K562 (cell line): Measurements from ENCODE around the gene GTPBP2. TPM values are rescaled to one million over a fixed set of nuclear protein-coding genes. Genes with fewer than 3 reads are reported as not detected.

Experiments used
- ATF3 ChIP-seq, 2 experiments: fragments of 450-650 bp in 1 of 2; sonication (generic) in 1 of 2; formaldehyde crosslinking in 1 of 2; IDR thresholded peaks in 1 of 2; conservative IDR thresholded peaks in 1 of 2; 2 replicates each; pipeline versions ENCODE4 v1.6.1 to v1.8.1; 2016 to 2023; ENCODE audit warnings: mild to moderate bottlenecking in 2 of 2, moderate library complexity in 2 of 2, inconsistent platforms in 1 of 2, missing genetic modification reagents in 1 of 2
- CSDE1 ChIP-seq, 2 experiments: fragments of 450-650 bp; IDR thresholded peaks; 2 replicates each; pipeline ENCODE4 v1.6.1; 2016; ENCODE audit warnings: mild to moderate bottlenecking in 1 of 2
- ETS2 ChIP-seq: IDR thresholded peaks from 2 replicates; pipeline ENCODE4 v1.6.1; 2016; ENCODE audit warnings: borderline replicate concordance, missing genetic modification characterization, mild to moderate bottlenecking, moderate library complexity, missing compliant biosample characterization; ENCODE audit not compliant: poor library complexity, severe bottlenecking
- HDAC8 ChIP-seq: fragments of 450-650 bp; IDR thresholded peaks from 2 replicates; pipeline ENCODE4 v1.6.1; 2016; ENCODE audit warnings: mild to moderate bottlenecking, missing genetic modification characterization, moderate library complexity, missing compliant biosample characterization
- HMGXB4 ChIP-seq: sonication (generic); formaldehyde crosslinking; IDR thresholded peaks from 2 replicates; pipeline ENCODE4 v1.8.1; 2023; ENCODE audit warnings: mild to moderate bottlenecking, missing genetic modification reagents
- HSF4 ChIP-seq: fragments of 250-450 bp; sonication (Bioruptor Pico); IDR thresholded peaks from 2 replicates; pipeline ENCODE4 v2.1.2; 2022; ENCODE audit warnings: mild to moderate bottlenecking, moderate library complexity, borderline replicate concordance
- LEF1 ChIP-seq: fragments of 450-650 bp; IDR thresholded peaks from 2 replicates; pipeline ENCODE4 v1.6.1; 2016; ENCODE audit warnings: mild to moderate bottlenecking
- MLLT1 ChIP-seq, 2 experiments: fragments of 450-650 bp; IDR thresholded peaks; 2 replicates each; pipeline ENCODE4 v1.6.1; 2016
- MTA2 ChIP-seq: fragments of 450-650 bp; IDR thresholded peaks from 2 replicates; pipeline ENCODE4 v1.6.1; 2016; ENCODE audit warnings: low read depth
- MTA3 ChIP-seq: fragments of 450-650 bp; formaldehyde crosslinking; IDR thresholded peaks from 2 replicates; pipeline ENCODE4 v1.6.1; 2017; ENCODE audit warnings: mild to moderate bottlenecking, borderline replicate concordance
- NEUROD1 ChIP-seq: fragments of 150-350 bp; IDR thresholded peaks from 2 replicates; pipeline ENCODE4 v1.6.1; 2014; ENCODE audit warnings: borderline replicate concordance, low read length, low read depth; ENCODE audit not compliant: partially characterized antibody
- POLR2G ChIP-seq: fragments of 200-400 bp; formaldehyde crosslinking; IDR thresholded peaks from 2 replicates; pipeline ENCODE4 v1.6.1; 2017; ENCODE audit warnings: low read depth, mild to moderate bottlenecking, antibody characterized with exemption, low read length, moderate library complexity
- SIN3A ChIP-seq, 2 experiments: fragments of 150-350 bp in 1 of 2; IDR thresholded peaks; 2 replicates each; pipeline ENCODE4 v1.6.1; 2011 to 2016; ENCODE audit warnings: borderline replicate concordance in 2 of 2, low read depth in 2 of 2, low read length in 2 of 2, mild to moderate bottlenecking in 2 of 2, moderate library complexity in 2 of 2; ENCODE audit not compliant: control insufficient read depth in 1 of 2
- TEAD2 ChIP-seq: fragments of 450-650 bp; IDR thresholded peaks from 2 replicates; pipeline ENCODE4 v1.6.1; 2016; ENCODE audit warnings: missing genetic modification characterization, control low read depth, missing compliant biosample characterization
- VEZF1 ChIP-seq: fragments of 200-800 bp; sonication (Bioruptor generic); IDR thresholded peaks from 2 replicates; pipeline ENCODE4 v1.6.1; 2017; ENCODE audit warnings: missing genetic modification characterization, missing compliant biosample characterization
- ZBTB43 ChIP-seq: sonication (generic); formaldehyde crosslinking; IDR thresholded peaks from 2 replicates; pipeline ENCODE4 v1.8.0; 2023; ENCODE audit warnings: mild to moderate bottlenecking, missing genetic modification reagents
- ZNF197 ChIP-seq: fragments of 200-800 bp; sonication (Bioruptor generic); IDR thresholded peaks from 2 replicates; pipeline ENCODE4 v1.6.1; 2016; ENCODE audit warnings: low read depth, missing genetic modification characterization, missing compliant biosample characterization
- ZNF263 ChIP-seq: sonication (generic); formaldehyde crosslinking; IDR thresholded peaks from 2 replicates; pipeline ENCODE4 v1.8.0; 2022; ENCODE audit warnings: mild to moderate bottlenecking, missing genetic modification reagents, borderline replicate concordance
- polyA plus RNA-seq, 8 experiments: library from polyadenylated mRNA; depleted of rRNA in 4 of 8; stranded (reverse) in 5 of 8; unstranded in 3 of 8; fragments of >200 nt; fragmentation: Nextera tagmentation in 2 of 8; fragmentation: Illumina TruSeq in 1 of 8; extraction: Ambion mirVana in 2 of 8; extraction: Trizol in 1 of 8; gene quantifications; 2 replicates each; pipeline versions ENCODE4 v1.2.1 to v1.2.3, GENCODE V29; 2011 to 2014; ENCODE audit warnings: inconsistent platforms in 1 of 8, missing spikeins in 1 of 8
- total RNA-seq, 7 experiments: library from RNA; depleted of rRNA in 6 of 7; stranded (reverse); fragments of >200 nt in 6 of 7; fragmentation: Illumina TruSeq in 2 of 7; extraction: Trizol in 2 of 7; gene quantifications; 2 replicates each; pipeline versions ENCODE4 v1.2.1 to v1.2.3, GENCODE V29; 2011 to 2021; ENCODE audit warnings: low replicate concordance in 1 of 7

The GTPBP2 gene
- total and polyA plus RNA-seq, 9 of the 15 experiments (the other 6 are each of a cell fraction or from before 2014, with no cell fraction given): 48.4 to 196 (median 111) TPM

- TF ChIP-seq MLLT1 (IDR thresholded peaks at IDR 0.05) (peak; percentile 96 to 97), TEAD2 (tag) (0 out of 2 replicates have a peak, but pooled peaks have one; percentile 37), POLR2G (0 out of 2 replicates have a peak, but pooled peaks have one; percentile 54), CSDE1 (IDR thresholded peaks at IDR 0.05) (no peak), LEF1 (peak; percentile 9; the same call in 1 of the 2 replicates), HDAC8 (tag) (peak; percentile 96), NEUROD1 (peak; percentile 89), MTA3 (peak; percentile 72; the same call in 1 of the 2 replicates), ATF3 (IDR thresholded peaks at IDR 0.05) (peak; percentile 99), ATF3 (CRISPR knock-in tag; conservative IDR thresholded peaks at IDR 0.05) (peak; percentile 97), MTA2 (peak; percentile 5; the same call in 1 of the 2 replicates), ETS2 (tag) (no peak), ZBTB43 (peak; percentile 81; the same call in 1 of the 2 replicates), HMGXB4 (CRISPR knock-in tag) (peak; percentile 45), ZNF263 (peak; percentile 54; the same call in 1 of the 2 replicates), ZNF197 (peak; percentile 85; the same call in 1 of the 2 replicates), VEZF1 (CRISPR knock-in tag) (peak; percentile 70; the same call in 1 of the 2 replicates), HSF4 (CRISPR knock-in tag) (peak; percentile 82; the same call in 1 of the 2 replicates), SIN3A (IDR thresholded peaks at IDR 0.05; ENCODE audit: borderline replicate concordance in 2 of 2, control insufficient read depth in 1 of 2, low read depth in 2 of 2, low read length in 2 of 2) (no peak)
Measured at GRCh38 chr6:43627008-43627825, 1.8 kb downstream of the GTPBP2 start (continued).
